ENCODE data around the gene VARS2.
A peak's percentile ranks its signal among the peaks of the same experiment; 100 is the strongest.

Gene VARS2

GRCh38 chr6:30883685-30884520, 30.1 kb upstream of the VARS2 start, which contains the start of gene DDR1:
TSS of gene DDR1 (plus strand) at chr6:30884519. CDS start at chr6:30888730, 4,211 bp downstream.
- no peak for DNase-seq (ENCODE audit: low read depth)
- H3K4me3 ChIP-seq (ENCODE audit: low read depth, low read length) = peak within 1 kb of the TSS; percentile 76

- no peak for DNase-seq (ENCODE audit: low read depth)
- peak overlapping the region; percentile 76 for H3K4me3 ChIP-seq (ENCODE audit: low read depth, low read length)
These were observed 29.2 kb upstream of the VARS2 start for GRCh38 chr6:30884521-30885480.

GRCh38 chr6:30885481-30885998, 28.5 kb upstream of the VARS2 start:
- peak overlapping the region; percentile 76 for H3K4me3 ChIP-seq (ENCODE audit: low read depth, low read length)
- no peak for DNase-seq (ENCODE audit: low read depth)

- DNase-seq (ENCODE audit: low read depth) = peak; percentile 40
- peak overlapping the region; percentile 76 for H3K4me3 ChIP-seq (ENCODE audit: low read depth, low read length)
These were observed 27.8 kb upstream of the VARS2 start for GRCh38 chr6:30885999-30886896.

GRCh38 chr6:30886897-30887255, 27.2 kb upstream of the VARS2 start:
- no peak for DNase-seq (ENCODE audit: low read depth)
- H3K4me3 ChIP-seq (ENCODE audit: low read depth, low read length) = no peak overlapping the region

GRCh38 chr6:30887901-30888815, 25.9 kb upstream of the VARS2 start:
- no peak overlapping the region for H3K4me3 ChIP-seq (ENCODE audit: low read depth, low read length)

GRCh38 chr6:30888816-30889495, 25.1 kb upstream of the VARS2 start:
- DNase-seq (ENCODE audit: low read depth) = no peak
- no peak overlapping the region for H3K4me3 ChIP-seq (ENCODE audit: low read depth, low read length)

More at GRCh38 chr6:30887901-30888815, 25.9 kb upstream of the VARS2 start:
- no peak for DNase-seq (ENCODE audit: low read depth)

- no peak for DNase-seq (ENCODE audit: low read depth)
These were observed 24.5 kb upstream of the VARS2 start for GRCh38 chr6:30889496-30889885.

GRCh38 chr6:30889921-30890645, 24.0 kb upstream of the VARS2 start:
- no peak overlapping the region for H3K4me3 ChIP-seq (ENCODE audit: low read depth, low read length)
- DNase-seq (ENCODE audit: low read depth) = no peak

More at GRCh38 chr6:30889496-30889885, 24.5 kb upstream of the VARS2 start:
- H3K4me3 ChIP-seq (ENCODE audit: low read depth, low read length) = no peak overlapping the region

GRCh38 chr6:30890646-30891449, 23.2 kb upstream of the VARS2 start:
- H3K4me3 ChIP-seq (ENCODE audit: low read depth, low read length) = no peak overlapping the region
- no peak for DNase-seq (ENCODE audit: low read depth)

GRCh38 chr6:30891450-30891723, 22.7 kb upstream of the VARS2 start:
- H3K4me3 ChIP-seq (ENCODE audit: low read depth, low read length) = no peak overlapping the region
- no peak for DNase-seq (ENCODE audit: low read depth)

GRCh38 chr6:30891816-30892538, 22.1 kb upstream of the VARS2 start:
- no peak for DNase-seq (ENCODE audit: low read depth)
- H3K4me3 ChIP-seq (ENCODE audit: low read depth, low read length) = no peak overlapping the region

- no peak overlapping the region for H3K4me3 ChIP-seq (ENCODE audit: low read depth, low read length)
These were observed 20.9 kb upstream of the VARS2 start for GRCh38 chr6:30893001-30893591.

GRCh38 chr6:30893666-30894065, 20.4 kb upstream of the VARS2 start:
- DNase-seq (ENCODE audit: low read depth) = no peak
- H3K4me3 ChIP-seq (ENCODE audit: low read depth, low read length) = no peak overlapping the region

More at GRCh38 chr6:30893001-30893591, 20.9 kb upstream of the VARS2 start:
- no peak for DNase-seq (ENCODE audit: low read depth)

- no peak for DNase-seq (ENCODE audit: low read depth)
- H3K4me3 ChIP-seq (ENCODE audit: low read depth, low read length) = no peak overlapping the region
These were observed 19.7 kb upstream of the VARS2 start for GRCh38 chr6:30894381-30894780.
